Astrocyte (in vitro differentiated cells and primary cell): ENCODE measurements around the gene SIK3. TPM values are rescaled to one million over a fixed set of nuclear protein-coding genes. Genes with fewer than 3 reads are reported as not detected.

Experiments used
- DNase-seq: peaks from one replicate; pipeline ENCODE4 v3.0.0-alpha.2; 2010; ENCODE audit warnings: low read depth
- FAIRE-seq: peaks from 2 replicates; lab custom pipeline; 2011; peaks lifted over from hg19 to GRCh38; lab: Jason Lieb, UNC
- H2AFZ ChIP-seq: 2 replicates; pipeline ENCODE4 v1.6.0; 2012; ENCODE audit warnings: low read depth, low read length, inconsistent platforms
- H3K27ac ChIP-seq: 2 replicates; pipeline ENCODE4 v1.5.1; 2011; ENCODE audit warnings: low read depth, low read length, inconsistent platforms
- H3K27me3 ChIP-seq: 2 replicates; pipeline ENCODE4 v1.6.0; 2011; ENCODE audit warnings: low read length, inconsistent platforms; ENCODE audit not compliant: insufficient read depth
- H3K36me3 ChIP-seq: 2 replicates; pipeline ENCODE4 v1.5.1; 2011; ENCODE audit warnings: low read length, inconsistent platforms; ENCODE audit not compliant: insufficient read depth
- H3K4me1 ChIP-seq: 2 replicates; pipeline ENCODE4 v1.5.1; 2011; ENCODE audit warnings: low read length, inconsistent platforms; ENCODE audit not compliant: insufficient read depth
- H3K4me2 ChIP-seq: 2 replicates; pipeline ENCODE4 v1.6.0; 2012; ENCODE audit warnings: low read length, inconsistent platforms
- H3K4me3 ChIP-seq: 2 replicates; pipeline ENCODE4 v1.5.1; 2011; ENCODE audit warnings: low read depth, mild to moderate bottlenecking, low read length, inconsistent platforms; ENCODE audit not compliant: insufficient read depth
- H3K79me2 ChIP-seq: 2 replicates; pipeline ENCODE4 v1.6.0; 2012; ENCODE audit warnings: mild to moderate bottlenecking, low read length, inconsistent platforms; ENCODE audit not compliant: insufficient read depth
- H3K9ac ChIP-seq: 2 replicates; pipeline ENCODE4 v1.6.0; 2012; ENCODE audit warnings: mild to moderate bottlenecking, low read length, inconsistent platforms
- H3K9me3 ChIP-seq: 2 replicates; pipeline ENCODE4 v1.5.1; 2012; ENCODE audit warnings: low read depth, mild to moderate bottlenecking, low read length, inconsistent platforms; ENCODE audit not compliant: insufficient read depth
- H4K20me1 ChIP-seq: 2 replicates; pipeline ENCODE4 v1.6.0; 2012; ENCODE audit warnings: low read length, inconsistent platforms; ENCODE audit not compliant: insufficient read depth
- H3K27ac Mint-ChIP-seq: one replicate; pipeline ENCODE4 v1.8.0; 2021; ENCODE audit warnings: mild to moderate bottlenecking, mixed read lengths; ENCODE audit not compliant: unreplicated experiment
- H3K27me3 Mint-ChIP-seq: one replicate; pipeline ENCODE4 v1.8.0; 2021; ENCODE audit warnings: low read depth, mixed read lengths; ENCODE audit not compliant: unreplicated experiment
- H3K36me3 Mint-ChIP-seq: one replicate; pipeline ENCODE4 v1.8.0; 2021; ENCODE audit warnings: low read depth, mixed read lengths; ENCODE audit not compliant: unreplicated experiment
- H3K4me1 Mint-ChIP-seq: one replicate; pipeline ENCODE4 v1.8.0; 2021; ENCODE audit warnings: low read depth, mixed read lengths; ENCODE audit not compliant: unreplicated experiment
- H3K4me3 Mint-ChIP-seq: one replicate; pipeline ENCODE4 v1.8.0; 2021; ENCODE audit warnings: mild to moderate bottlenecking, moderate library complexity, mixed read lengths; ENCODE audit not compliant: unreplicated experiment
- H3K9me3 Mint-ChIP-seq: one replicate; pipeline ENCODE4 v1.8.0; 2021; ENCODE audit warnings: mild to moderate bottlenecking, mixed read lengths; ENCODE audit not compliant: unreplicated experiment
- EZH2 ChIP-seq: IDR thresholded peaks from 2 replicates; pipeline ENCODE4 v1.6.1; 2012; ENCODE audit warnings: mild to moderate bottlenecking, low read length, inconsistent platforms; ENCODE audit not compliant: insufficient read depth
- total RNA-seq: library from RNA; stranded (reverse); gene quantifications from 2 replicates; pipeline ENCODE4 v1.2.1, GENCODE V29; 2021
- TF ChIP-seq, protein P1 (sequence below): IDR thresholded peaks from 2 replicates; pipeline ENCODE4 v1.5.1; 2011; ENCODE audit warnings: low read depth, mild to moderate bottlenecking, inconsistent platforms, low read length, moderate library complexity; ENCODE audit not compliant: insufficient read depth

Gene SIK3
- total RNA-seq, 1 donor from 2014 or later = 34.4 TPM

DNA sequence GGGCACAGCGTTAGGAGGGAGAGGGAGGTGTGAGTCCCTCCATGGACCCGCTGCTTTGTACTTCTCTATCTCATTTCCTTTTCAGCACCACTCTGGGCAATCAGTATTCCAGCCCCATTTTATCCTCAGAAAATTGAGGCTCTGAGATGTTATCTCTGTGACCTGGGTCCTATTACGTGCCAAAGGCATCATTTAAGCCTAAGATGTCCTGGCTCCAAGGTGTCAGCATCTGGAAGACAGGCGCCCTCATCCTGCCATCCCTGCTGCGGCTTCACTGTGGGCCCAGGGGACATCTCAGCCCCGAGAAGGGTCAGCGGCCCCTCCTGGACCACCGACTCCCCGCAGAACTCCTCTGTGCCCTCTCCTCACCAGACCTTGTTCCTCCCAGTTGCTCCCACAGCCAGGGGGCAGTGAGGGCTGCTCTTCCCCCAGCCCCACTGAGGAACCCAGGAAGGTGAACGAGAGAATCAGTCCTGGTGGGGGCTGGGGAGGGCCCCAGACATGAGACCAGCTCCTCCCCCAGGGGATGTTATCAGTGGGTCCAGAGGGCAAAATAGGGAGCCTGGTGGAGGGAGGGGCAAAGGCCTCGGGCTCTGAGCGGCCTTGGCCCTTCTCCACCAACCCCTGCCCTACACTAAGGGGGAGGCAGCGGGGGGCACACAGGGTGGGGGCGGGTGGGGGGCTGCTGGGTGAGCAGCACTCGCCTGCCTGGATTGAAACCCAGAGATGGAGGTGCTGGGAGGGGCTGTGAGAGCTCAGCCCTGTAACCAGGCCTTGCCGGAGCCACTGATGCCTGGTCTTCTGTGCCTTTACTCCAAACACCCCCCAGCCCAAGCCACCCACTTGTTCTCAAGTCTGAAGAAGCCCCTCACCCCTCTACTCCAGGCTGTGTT, 269.4 kb downstream of the SIK3 start:
- Mint-ChIP-seq H3K36me3 (no peaks in the 10 kb centered on the region), H3K4me1 (no peaks in the 10 kb centered on the region), H3K27me3 (peaks cover 27% of the 10 kb centered on the region), H3K9me3 (no peaks in the 10 kb centered on the region), H3K4me3 (no peak overlapping the region), H3K27ac (no peak overlapping the region)
- H4K20me1 ChIP-seq = no peaks in the 10 kb centered on the region
- no peaks in the 10 kb centered on the region for H3K27me3 ChIP-seq
- TF ChIP-seq EZH2 = no peak
- TF ChIP-seq, protein P1, sequence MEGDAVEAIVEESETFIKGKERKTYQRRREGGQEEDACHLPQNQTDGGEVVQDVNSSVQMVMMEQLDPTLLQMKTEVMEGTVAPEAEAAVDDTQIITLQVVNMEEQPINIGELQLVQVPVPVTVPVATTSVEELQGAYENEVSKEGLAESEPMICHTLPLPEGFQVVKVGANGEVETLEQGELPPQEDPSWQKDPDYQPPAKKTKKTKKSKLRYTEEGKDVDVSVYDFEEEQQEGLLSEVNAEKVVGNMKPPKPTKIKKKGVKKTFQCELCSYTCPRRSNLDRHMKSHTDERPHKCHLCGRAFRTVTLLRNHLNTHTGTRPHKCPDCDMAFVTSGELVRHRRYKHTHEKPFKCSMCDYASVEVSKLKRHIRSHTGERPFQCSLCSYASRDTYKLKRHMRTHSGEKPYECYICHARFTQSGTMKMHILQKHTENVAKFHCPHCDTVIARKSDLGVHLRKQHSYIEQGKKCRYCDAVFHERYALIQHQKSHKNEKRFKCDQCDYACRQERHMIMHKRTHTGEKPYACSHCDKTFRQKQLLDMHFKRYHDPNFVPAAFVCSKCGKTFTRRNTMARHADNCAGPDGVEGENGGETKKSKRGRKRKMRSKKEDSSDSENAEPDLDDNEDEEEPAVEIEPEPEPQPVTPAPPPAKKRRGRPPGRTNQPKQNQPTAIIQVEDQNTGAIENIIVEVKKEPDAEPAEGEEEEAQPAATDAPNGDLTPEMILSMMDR = no peak
- no peak overlapping the region for H2AFZ ChIP-seq
- H3K79me2 ChIP-seq = no peaks in the 10 kb centered on the region
- no peak overlapping the region for H3K27ac ChIP-seq
- H3K4me1 ChIP-seq = no peaks in the 10 kb centered on the region
- H3K9ac ChIP-seq = no peak overlapping the region
- no peak overlapping the region for H3K4me3 ChIP-seq
- H3K9me3 ChIP-seq = no peaks in the 10 kb centered on the region
- H3K4me2 ChIP-seq = no peak overlapping the region
- no peak for FAIRE-seq
- H3K36me3 ChIP-seq = no peaks in the 10 kb centered on the region
- DNase-seq = no peak

DNA sequence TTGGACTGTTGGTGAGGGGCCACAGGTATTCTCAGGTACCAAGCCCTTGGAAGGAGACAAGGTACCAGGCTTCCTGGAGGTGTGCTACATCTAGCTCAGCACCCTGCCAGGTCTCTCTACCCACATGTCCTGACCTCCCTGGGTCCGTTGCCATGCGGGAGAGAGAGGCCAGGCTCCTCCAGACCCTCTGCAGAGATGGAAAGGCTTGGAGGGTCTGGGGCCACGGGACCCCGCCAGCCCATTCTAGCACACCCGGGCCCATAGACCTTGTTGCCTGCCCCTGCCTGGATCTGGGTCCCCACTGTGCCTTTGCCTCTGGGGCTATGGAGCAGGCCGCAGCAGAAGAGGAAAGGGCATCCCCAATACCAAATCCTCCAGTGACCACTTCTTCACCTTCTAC, 270.8 kb downstream of the SIK3 start:
- FAIRE-seq = no peak
- Histone ChIP-seq H3K4me2 (no peak overlapping the region), H3K27ac (no peak overlapping the region), H3K9me3 (no peaks in the 10 kb centered on the region), H3K4me3 (no peak overlapping the region), H3K9ac (no peak overlapping the region), H3K36me3 (no peaks in the 10 kb centered on the region), H3K4me1 (no peaks in the 10 kb centered on the region), H3K79me2 (no peaks in the 10 kb centered on the region), H2AFZ (no peak overlapping the region), H4K20me1 (no peaks in the 10 kb centered on the region), H3K27me3 (no peaks in the 10 kb centered on the region)
- peaks cover 17% of the 10 kb centered on the region for H3K27me3 Mint-ChIP-seq
- H3K9me3 Mint-ChIP-seq = no peaks in the 10 kb centered on the region
- TF ChIP-seq, protein P1 = no peak
- TF ChIP-seq EZH2 = no peak
- no peak overlapping the region for H3K4me3 Mint-ChIP-seq
- H3K36me3 Mint-ChIP-seq = no peaks in the 10 kb centered on the region
- no peak for DNase-seq
- no peaks in the 10 kb centered on the region for H3K4me1 Mint-ChIP-seq
- no peak overlapping the region for H3K27ac Mint-ChIP-seq
